NT2/D1 (cell line): ENCODE data around the gene SOX6.

Source experiments
- DNase-seq: peaks from one replicate; pipeline ENCODE4 v3.0.0-alpha.2; 2011; ENCODE audit warnings: low read depth, low spot score
- H3K27me3 ChIP-seq: 2 replicates; pipeline ENCODE4 v1.6.0; 2011; ENCODE audit warnings: mild to moderate bottlenecking; ENCODE audit not compliant: insufficient read length, insufficient read depth
- H3K36me3 ChIP-seq: 2 replicates; pipeline ENCODE4 v1.6.1; 2011; ENCODE audit warnings: mild to moderate bottlenecking, low read length, mixed read lengths; ENCODE audit not compliant: insufficient read depth, insufficient read length
- H3K4me1 ChIP-seq: 2 replicates; pipeline ENCODE4 v1.5.1; 2011; ENCODE audit not compliant: insufficient read depth, insufficient read length
- H3K4me3 ChIP-seq: 2 replicates; pipeline ENCODE4 v1.5.1; 2011; ENCODE audit warnings: low read depth; ENCODE audit not compliant: insufficient read length
- H3K9ac ChIP-seq: 2 replicates; pipeline ENCODE4 v1.6.0; 2011; ENCODE audit warnings: low read depth; ENCODE audit not compliant: insufficient read length
- H3K9me3 ChIP-seq: 2 replicates; pipeline ENCODE4 v1.5.1; 2011; ENCODE audit warnings: mild to moderate bottlenecking, low read length; ENCODE audit not compliant: insufficient read depth
- SUZ12 ChIP-seq: IDR thresholded peaks from 2 replicates; pipeline ENCODE4 v1.6.1; 2011; ENCODE audit not compliant: insufficient read length, insufficient read depth; ENCODE audit errors: extremely low read depth
- YY1 ChIP-seq: IDR thresholded peaks from 2 replicates; pipeline ENCODE4 v1.6.1; 2011; ENCODE audit not compliant: insufficient read length, insufficient read depth
- ZNF274 ChIP-seq: IDR thresholded peaks from 2 replicates; pipeline ENCODE4 v1.6.1; 2011; ENCODE audit warnings: mild to moderate bottlenecking, low read depth, low read length

SOX6 gene

DNA sequence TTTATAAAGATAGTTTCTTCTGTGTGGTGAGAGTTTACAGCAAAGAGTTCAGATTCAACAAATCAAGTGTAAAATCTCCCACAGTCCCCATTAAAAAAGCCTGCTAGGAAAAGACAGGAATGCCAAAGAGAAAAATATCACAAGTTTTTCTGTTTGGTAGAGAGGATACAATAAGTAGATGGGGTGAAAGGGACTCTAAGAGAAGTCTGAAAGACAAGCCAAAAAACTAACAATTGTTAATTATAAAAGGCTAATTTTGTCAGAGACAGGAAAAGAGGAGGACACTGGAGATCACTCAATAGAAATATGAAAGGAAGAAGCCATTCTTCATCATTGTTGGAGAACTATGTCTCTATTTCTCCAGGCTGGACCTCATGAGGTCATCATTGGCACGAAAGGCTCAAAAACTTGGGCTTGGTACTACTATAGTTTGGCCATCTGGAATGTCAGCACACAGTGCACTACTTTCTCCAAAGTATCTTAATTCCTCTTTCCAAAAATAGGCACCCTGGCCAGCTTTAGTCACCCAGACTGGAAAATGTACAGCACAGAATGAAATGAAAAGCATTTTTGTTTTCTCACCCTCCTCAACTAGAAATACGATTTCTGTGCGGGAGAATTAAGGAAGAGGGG lies 531 bp upstream of the SOX6 start:
- H3K4me1 ChIP-seq = no peaks in the 10 kb centered on the region
- H3K27me3 ChIP-seq = no peaks in the 10 kb centered on the region
- TF ChIP-seq SUZ12 = no peak
- no peak for TF ChIP-seq ZNF274
- TF ChIP-seq YY1 = no peak
- no peak overlapping the region for H3K4me3 ChIP-seq
- no peak for DNase-seq
- no peaks in the 10 kb centered on the region for H3K36me3 ChIP-seq
- no peak overlapping the region for H3K9ac ChIP-seq
- no peaks in the 10 kb centered on the region for H3K9me3 ChIP-seq

DNA sequence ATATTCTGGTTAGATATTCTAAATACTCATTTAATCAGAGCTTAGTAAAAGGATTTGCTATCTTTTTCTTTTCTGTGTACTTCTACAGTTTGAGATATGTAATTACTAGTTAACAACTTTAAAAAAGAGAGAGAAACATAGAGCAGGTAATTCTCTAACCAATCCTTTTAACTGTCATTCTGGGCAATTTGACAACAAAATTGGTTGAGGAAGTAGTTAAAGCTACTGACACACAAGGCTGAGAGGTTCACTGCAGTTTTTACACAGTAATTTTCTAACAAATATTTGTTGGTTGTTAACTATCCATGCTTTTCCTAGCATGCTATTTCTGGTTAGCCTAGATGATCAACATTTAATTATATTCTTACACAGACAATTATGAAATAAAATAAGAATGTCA lies 3.6 kb downstream of the SOX6 start:
- no peak for TF ChIP-seq YY1
- TF ChIP-seq SUZ12 = no peak
- TF ChIP-seq ZNF274 = no peak
- Histone ChIP-seq H3K9me3 (no peaks in the 10 kb centered on the region), H3K27me3 (no peaks in the 10 kb centered on the region), H3K9ac (no peak overlapping the region), H3K4me3 (no peak overlapping the region), H3K4me1 (no peaks in the 10 kb centered on the region), H3K36me3 (no peaks in the 10 kb centered on the region)
- DNase-seq = no peak

DNA sequence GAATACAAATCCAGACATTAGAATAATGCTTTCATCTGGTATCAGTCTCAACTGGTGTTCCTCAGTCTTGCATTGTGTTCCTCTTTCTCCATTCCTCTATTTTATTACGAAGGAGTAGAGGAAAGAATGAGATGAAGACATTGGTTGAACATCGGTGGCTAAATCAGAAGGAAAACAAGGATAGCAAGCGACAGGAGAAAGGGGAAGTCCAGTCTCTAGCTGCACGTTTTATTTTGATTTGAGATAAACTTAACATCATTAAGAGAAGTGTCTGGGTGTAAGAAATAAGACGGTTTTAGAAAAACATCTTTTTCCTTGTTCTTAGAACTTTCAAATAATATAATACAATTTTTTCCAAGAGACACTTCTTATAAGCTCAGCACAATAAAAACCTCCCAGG lies 6.2 kb downstream of the SOX6 start:
- TF ChIP-seq SUZ12 (no peak), YY1 (no peak)
- H3K36me3 ChIP-seq = no peaks in the 10 kb centered on the region
- H3K9ac ChIP-seq = no peak overlapping the region
- DNase-seq = no peak
- H3K4me1 ChIP-seq = no peaks in the 10 kb centered on the region
- no peaks in the 10 kb centered on the region for H3K27me3 ChIP-seq
- H3K9me3 ChIP-seq = no peaks in the 10 kb centered on the region
- no peak overlapping the region for H3K4me3 ChIP-seq

DNA sequence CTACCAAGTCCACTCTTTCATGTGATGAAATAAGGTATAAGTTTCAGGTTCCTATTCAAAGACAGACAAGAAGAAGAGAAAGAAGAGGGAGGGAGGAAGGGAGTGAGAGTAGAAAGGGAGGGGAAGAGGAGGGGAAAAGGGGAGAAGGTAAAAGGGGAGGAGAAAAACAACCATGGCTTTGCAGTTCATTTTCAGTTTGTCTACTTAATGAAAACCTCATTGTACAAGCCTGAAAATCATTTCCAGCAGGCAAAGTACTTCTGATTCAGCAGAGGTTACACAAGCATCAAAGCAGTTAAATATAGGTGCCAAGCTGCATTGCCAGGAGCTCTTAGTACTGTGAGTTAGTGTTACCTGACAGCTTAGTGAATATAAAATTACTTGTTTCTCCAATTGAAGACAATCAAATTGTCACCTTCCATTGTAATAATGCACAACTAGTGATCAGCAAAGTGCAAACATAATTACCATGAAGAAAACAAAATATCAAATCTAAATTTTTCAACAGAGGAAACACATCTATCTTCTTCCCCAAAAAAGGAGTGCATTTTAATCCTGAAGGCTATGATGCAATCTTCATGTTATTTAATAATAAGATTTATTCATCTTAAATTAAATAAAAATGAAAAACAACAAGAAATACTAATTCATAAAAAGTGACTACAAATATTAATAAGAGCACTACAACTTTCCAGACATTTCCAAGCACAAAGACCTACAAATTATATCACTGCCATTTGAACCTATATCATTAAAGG lies 8.2 kb downstream of the SOX6 start:
- Histone ChIP-seq H3K4me3 (no peak overlapping the region), H3K4me1 (no peaks in the 10 kb centered on the region), H3K36me3 (no peaks in the 10 kb centered on the region), H3K9ac (no peak overlapping the region), H3K9me3 (no peaks in the 10 kb centered on the region), H3K27me3 (no peaks in the 10 kb centered on the region)
- no peak for DNase-seq
- TF ChIP-seq ZNF274 = no peak
- no peak for TF ChIP-seq SUZ12
- TF ChIP-seq YY1 = no peak

DNA sequence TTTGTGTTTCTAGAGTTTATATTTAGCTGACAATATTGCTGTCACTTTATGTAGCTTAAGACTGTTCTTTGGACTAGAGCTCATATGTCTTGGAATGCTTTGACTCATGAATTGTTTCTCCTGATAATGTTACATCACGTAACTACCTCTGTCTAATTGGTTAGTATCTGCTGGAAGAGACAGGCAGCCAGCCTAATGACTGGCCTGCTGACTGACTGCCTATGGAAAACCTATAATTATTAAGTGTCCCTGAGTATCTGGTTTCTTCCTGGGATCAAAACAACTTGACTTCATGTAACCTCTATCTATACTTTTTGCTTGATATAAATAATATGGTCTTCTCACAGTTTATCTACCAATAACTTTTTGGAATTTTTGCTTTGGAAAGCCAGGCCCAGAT lies 9.4 kb downstream of the SOX6 start:
- Histone ChIP-seq H3K9ac (no peak overlapping the region), H3K9me3 (no peaks in the 10 kb centered on the region), H3K4me1 (no peaks in the 10 kb centered on the region), H3K36me3 (no peaks in the 10 kb centered on the region), H3K27me3 (no peaks in the 10 kb centered on the region), H3K4me3 (no peak overlapping the region)
- TF ChIP-seq ZNF274 (no peak), SUZ12 (no peak), YY1 (no peak)
- DNase-seq = no peak

DNA sequence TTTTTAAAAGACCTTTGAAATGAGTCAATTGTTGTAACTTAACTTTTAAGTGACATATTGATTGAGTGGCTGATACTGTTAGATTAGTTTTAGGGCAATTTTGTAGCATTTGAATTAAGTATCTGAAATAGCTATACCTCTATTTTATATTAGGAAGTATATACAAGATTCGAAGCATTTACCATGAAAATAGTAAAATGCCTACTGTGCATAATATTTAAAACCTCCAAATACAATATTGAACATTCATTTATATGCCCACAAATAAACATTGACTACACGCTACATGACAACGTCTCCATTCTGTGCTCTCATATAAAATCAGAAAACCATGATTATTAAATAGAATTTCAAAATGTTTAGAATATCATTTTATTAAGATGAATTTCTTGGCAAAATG lies 14.5 kb downstream of the SOX6 start:
- Histone ChIP-seq H3K4me1 (no peaks in the 10 kb centered on the region), H3K4me3 (no peak overlapping the region), H3K9ac (no peak overlapping the region), H3K36me3 (no peaks in the 10 kb centered on the region), H3K27me3 (no peaks in the 10 kb centered on the region), H3K9me3 (no peaks in the 10 kb centered on the region)
- DNase-seq = no peak
- TF ChIP-seq YY1 = no peak
- TF ChIP-seq SUZ12 = no peak
- no peak for TF ChIP-seq ZNF274

DNA sequence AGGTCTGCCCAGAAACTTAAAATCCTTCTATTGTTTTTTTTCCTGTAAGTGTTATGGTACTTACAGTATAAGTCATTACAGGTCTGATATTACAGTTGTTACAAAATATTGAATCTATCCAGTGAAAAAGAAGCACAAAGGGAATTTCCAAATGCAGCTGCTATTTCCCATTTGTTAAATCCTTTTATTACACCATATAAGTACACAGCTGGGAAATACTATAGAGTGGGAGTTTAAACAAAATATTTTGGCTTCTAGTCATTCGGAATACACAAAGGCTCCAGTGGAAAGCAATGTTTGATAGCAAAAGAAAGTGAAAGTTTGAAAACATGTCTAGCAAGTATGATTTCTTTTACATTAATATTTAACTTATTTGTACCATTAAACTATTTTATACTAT lies 18.0 kb downstream of the SOX6 start:
- no peak for TF ChIP-seq ZNF274
- TF ChIP-seq SUZ12 = no peak
- no peak for TF ChIP-seq YY1
- Histone ChIP-seq H3K27me3 (no peaks in the 10 kb centered on the region), H3K36me3 (no peaks in the 10 kb centered on the region), H3K9me3 (no peaks in the 10 kb centered on the region), H3K9ac (no peak overlapping the region), H3K4me3 (no peak overlapping the region), H3K4me1 (no peaks in the 10 kb centered on the region)
- no peak for DNase-seq
